ENCODE measurements around the gene SPAG8. TPM values are rescaled to one million over a fixed set of nuclear protein-coding genes. Genes with fewer than 3 reads are reported as not detected.

The SPAG8 gene
- total RNA-seq, 2 experiments from 2014 or later = 1.2 to 1.4 TPM

GRCh38 chr9:35832814-35833213 lies 20.8 kb upstream of the SPAG8 start:
- no peak overlapping the region for H3K4me3 Mint-ChIP-seq
- CTCF ChIA-PET = interaction anchor here (1.2 to 2.0 kb wide), 3 partner anchors 19 to 49 kb away, joined by 3 to 7 read pairs (median 5); no protein-coding TSS in a partner anchor
- peaks cover 17% of the 10 kb centered on the region for H3K4me1 Mint-ChIP-seq
- ATAC-seq (no peak), DNase-seq (no peak)
- H3K27ac Mint-ChIP-seq = no peak overlapping the region
- H3K27me3 Mint-ChIP-seq = no peaks in the 10 kb centered on the region
- H3K9me3 Mint-ChIP-seq (ENCODE audit: low read depth) = no peaks in the 10 kb centered on the region
- H3K36me3 Mint-ChIP-seq = no peaks in the 10 kb centered on the region

- H3K4me3 Mint-ChIP-seq = no peak overlapping the region
- H3K9me3 Mint-ChIP-seq (ENCODE audit: low read depth) = no peaks in the 10 kb centered on the region
- no peak for ATAC-seq
- DNase-seq = no peak
- CTCF ChIA-PET = interaction anchor here (1.2 kb wide), 1 partner anchor 9 kb away, joined by 5 read pairs; no protein-coding TSS in a partner anchor
- peaks cover 4% of the 10 kb centered on the region for H3K27me3 Mint-ChIP-seq
- H3K4me1 Mint-ChIP-seq = peaks cover 22% of the 10 kb centered on the region
- H3K27ac Mint-ChIP-seq = no peak overlapping the region
- H3K36me3 Mint-ChIP-seq = no peaks in the 10 kb centered on the region
Measured at GRCh38 chr9:35831040-35831439, 19.0 kb upstream of the SPAG8 start.

- CTCF ChIA-PET = interaction anchor here (1.4 to 5.9 kb wide), 4 partner anchors 38 to 53 kb away, joined by 3 to 74 read pairs (median 4); partner anchors contain the start of gene NPR2
- Mint-ChIP-seq H3K4me3 (peak overlapping the region; percentile 65), H3K27ac (peak overlapping the region; percentile 69), H3K36me3 (no peaks in the 10 kb centered on the region), H3K9me3 (ENCODE audit: low read depth) (no peaks in the 10 kb centered on the region), H3K27me3 (peaks cover 4% of the 10 kb centered on the region), H3K4me1 (peaks cover 24% of the 10 kb centered on the region)
- no peak for DNase-seq
- ATAC-seq = no peak
Measured at GRCh38 chr9:35829764-35830096, 17.7 kb upstream of the SPAG8 start.

- peak; percentile 95 for ATAC-seq
- Mint-ChIP-seq H3K27me3 (peaks cover 4% of the 10 kb centered on the region), H3K27ac (peak within 1 kb of the TSS; percentile 85), H3K4me1 (peaks cover 19% of the 10 kb centered on the region), H3K36me3 (no peaks in the 10 kb centered on the region), H3K9me3 (ENCODE audit: low read depth) (no peaks in the 10 kb centered on the region), H3K4me3 (peak within 1 kb of the TSS; percentile 87)
- DNase-seq = peak; percentile 96
- CTCF ChIA-PET = interaction anchor here (0.7 to 5.9 kb wide), 6 partner anchors 23 to 1279 kb away, joined by 3 to 74 read pairs (median 4); partner anchors contain the start of gene NPR2
Measured at GRCh38 chr9:35829084-35829763, 17.2 kb upstream of the SPAG8 start, which contains the start of gene TMEM8B. TSS of gene TMEM8B (plus strand) at chr9:35829228. CDS start at chr9:35829448, 220 bp downstream.

- Mint-ChIP-seq H3K27me3 (peaks cover 4% of the 10 kb centered on the region), H3K27ac (peak within 1 kb of the TSS; percentile 85), H3K9me3 (ENCODE audit: low read depth) (no peaks in the 10 kb centered on the region), H3K4me1 (peaks cover 19% of the 10 kb centered on the region), H3K4me3 (peak within 1 kb of the TSS; percentile 87), H3K36me3 (no peaks in the 10 kb centered on the region)
- ATAC-seq (no peak), DNase-seq (peak; percentile 57)
- CTCF ChIA-PET = interaction anchor here (0.7 to 5.9 kb wide), 6 partner anchors 23 to 1278 kb away, joined by 3 to 74 read pairs (median 4); partner anchors contain the start of gene NPR2
Measured at GRCh38 chr9:35828716-35829083, 16.6 kb upstream of the SPAG8 start, which contains the start of gene FAM221B. TSS of gene FAM221B (minus strand) at chr9:35828732. CDS start at chr9:35826161, 2,571 bp downstream.

- Mint-ChIP-seq H3K27me3 (peaks cover 4% of the 10 kb centered on the region), H3K27ac (no peak overlapping the region), H3K4me3 (no peak overlapping the region), H3K4me1 (peaks cover 19% of the 10 kb centered on the region), H3K9me3 (ENCODE audit: low read depth) (no peaks in the 10 kb centered on the region), H3K36me3 (no peaks in the 10 kb centered on the region)
- DNase-seq = no peak
- ATAC-seq = no peak
- CTCF ChIA-PET = interaction anchor here (1.6 to 5.9 kb wide), 7 partner anchors 8 to 78 kb away, joined by 5 to 74 read pairs (median 9); no protein-coding TSS in a partner anchor
Measured at GRCh38 chr9:35827486-35827885, 15.4 kb upstream of the SPAG8 start.

- Mint-ChIP-seq H3K36me3 (no peaks in the 10 kb centered on the region), H3K4me3 (no peak overlapping the region), H3K9me3 (ENCODE audit: low read depth) (no peaks in the 10 kb centered on the region), H3K4me1 (peaks cover 19% of the 10 kb centered on the region), H3K27me3 (peaks cover 4% of the 10 kb centered on the region), H3K27ac (no peak overlapping the region)
- CTCF ChIA-PET = interaction anchor here (0.7 to 5.9 kb wide), 37 partner anchors 9 to 222 kb away, joined by 3 to 74 read pairs (median 5); partner anchors contain the start of genes HINT2 and SPAG8
- peak; percentile 53 for DNase-seq
- peak; percentile 26 for ATAC-seq
Measured at GRCh38 chr9:35826071-35826701, 14.1 kb upstream of the SPAG8 start.

GRCh38 chr9:35822926-35823325 lies 10.9 kb upstream of the SPAG8 start:
- no peaks in the 10 kb centered on the region for H3K9me3 Mint-ChIP-seq (ENCODE audit: low read depth)
- no peak overlapping the region for H3K27ac Mint-ChIP-seq
- CTCF ChIA-PET = interaction anchor here (0.9 to 2.4 kb wide), 3 partner anchors 10 to 59 kb away, joined by 3 to 13 read pairs (median 8); partner anchors contain the start of gene SPAG8
- H3K4me3 Mint-ChIP-seq = no peak overlapping the region
- ATAC-seq (no peak), DNase-seq (no peak)
- H3K27me3 Mint-ChIP-seq = peaks cover 4% of the 10 kb centered on the region
- H3K36me3 Mint-ChIP-seq = no peaks in the 10 kb centered on the region
- peaks cover 8% of the 10 kb centered on the region for H3K4me1 Mint-ChIP-seq

- no peaks in the 10 kb centered on the region for H3K36me3 Mint-ChIP-seq
- H3K4me1 Mint-ChIP-seq = peaks cover 7% of the 10 kb centered on the region
- no peak for ATAC-seq
- no peak overlapping the region for H3K27ac Mint-ChIP-seq
- no peaks in the 10 kb centered on the region for H3K9me3 Mint-ChIP-seq (ENCODE audit: low read depth)
- CTCF ChIA-PET = no interaction called here
- no peaks in the 10 kb centered on the region for H3K27me3 Mint-ChIP-seq
- no peak for DNase-seq
- no peak overlapping the region for H3K4me3 Mint-ChIP-seq
Measured at GRCh38 chr9:35820076-35820475, 8.0 kb upstream of the SPAG8 start.

- no peak for ATAC-seq
- no peaks in the 10 kb centered on the region for H3K27me3 Mint-ChIP-seq
- no peaks in the 10 kb centered on the region for H3K9me3 Mint-ChIP-seq (ENCODE audit: low read depth)
- H3K36me3 Mint-ChIP-seq = no peaks in the 10 kb centered on the region
- H3K4me3 Mint-ChIP-seq = no peak overlapping the region
- H3K27ac Mint-ChIP-seq = no peak overlapping the region
- peaks cover 17% of the 10 kb centered on the region for H3K4me1 Mint-ChIP-seq
- CTCF ChIA-PET = no interaction called here
- DNase-seq = no peak
Measured at GRCh38 chr9:35818341-35818740, 6.3 kb upstream of the SPAG8 start.

- Mint-ChIP-seq H3K27ac (no peak overlapping the region), H3K4me3 (no peak overlapping the region), H3K27me3 (peaks cover 2% of the 10 kb centered on the region), H3K36me3 (no peaks in the 10 kb centered on the region), H3K9me3 (ENCODE audit: low read depth) (no peaks in the 10 kb centered on the region), H3K4me1 (peaks cover 32% of the 10 kb centered on the region)
- DNase-seq = no peak
- CTCF ChIA-PET = interaction anchor here (1.5 kb wide), 1 partner anchor 9 kb away, joined by 14 read pairs; no protein-coding TSS in a partner anchor
- ATAC-seq = no peak
Measured at GRCh38 chr9:35816708-35817107, 4.6 kb upstream of the SPAG8 start.

- H3K36me3 Mint-ChIP-seq = no peaks in the 10 kb centered on the region
- peaks cover 2% of the 10 kb centered on the region for H3K27me3 Mint-ChIP-seq
- H3K9me3 Mint-ChIP-seq (ENCODE audit: low read depth) = no peaks in the 10 kb centered on the region
- H3K4me1 Mint-ChIP-seq = peaks cover 45% of the 10 kb centered on the region
- DNase-seq (peak; percentile 100), ATAC-seq (peak; percentile 83)
- H3K4me3 Mint-ChIP-seq = peak within 1 kb of the TSS; percentile 84
- H3K27ac Mint-ChIP-seq = peak within 1 kb of the TSS; percentile 97
- CTCF ChIA-PET = interaction anchor here (0.8 to 3.2 kb wide), 13 partner anchors 8 to 211 kb away, joined by 3 to 14 read pairs (median 3); partner anchors contain the start of genes CREB3, GBA2, RGP1 and TLN1
Measured at GRCh38 chr9:35814841-35815543, 2.9 kb upstream of the SPAG8 start, which contains the start of gene HINT2. TSS of gene HINT2 (minus strand) at chr9:35815042. CDS start at chr9:35814979, 63 bp downstream.

All from activated CD8-positive, alpha-beta memory T cell treated with anti-CD3 and anti-CD28 coated beads, Interleukin-2, amount 10 ng/mL, durations not matched to agents 7 days and 5 days (primary cell).